HTERT RPE-1 (cell line): ENCODE results near the gene VAV3.

Experiments
- in situ Hi-C: fragments of 300-500 bp; cut with MboI; formaldehyde crosslinking; loops from 4 replicates; pipeline ENCODE4 v1.14.3; 2020; ENCODE audit warnings: low sequenced_read_pairs

VAV3 gene

GRCh38 chr1:107523061-107523460, 441.9 kb downstream of the VAV3 start:
- in situ Hi-C loops, result no loop called here
